Measurements from ENCODE around the gene ICAM1. TPM values are rescaled to one million over a fixed set of nuclear protein-coding genes. Genes with fewer than 3 reads are reported as not detected.

ICAM1 gene
- polyA plus RNA-seq, 3 donors: 21.6 to 118 (median 40.8) TPM

DNA sequence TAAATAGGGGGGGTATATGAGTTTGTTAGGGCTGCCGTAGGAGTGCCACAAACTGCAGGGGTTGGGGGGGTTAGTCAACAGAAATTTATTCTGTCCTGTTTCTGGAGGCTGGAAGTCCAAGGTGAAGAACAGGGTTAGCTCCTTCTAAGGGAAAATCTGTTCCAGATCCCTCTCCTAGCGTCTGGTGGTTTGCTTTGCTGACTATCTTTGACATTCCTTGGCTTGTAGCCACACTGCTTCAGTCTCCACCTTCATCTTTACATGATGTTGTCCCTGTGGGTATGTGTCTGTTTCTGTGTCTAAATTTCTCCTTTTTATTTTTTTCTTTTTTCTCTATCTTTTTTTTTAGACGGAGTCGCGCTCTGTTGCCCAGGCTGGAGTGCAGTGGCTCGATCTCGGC is 8.1 kb upstream of the ICAM1 start:
- no peak overlapping the region for H3K4me3 Mint-ChIP-seq
- H3K27ac Mint-ChIP-seq: no peak overlapping the region
- Histone ChIP-seq H2AFZ (ENCODE audit: insufficient read depth, low read depth, low read length, poor library complexity, severe bottlenecking) (no peak overlapping the region), H3K4me3 (replicated peaks in 1 of 3; ENCODE audit: low read depth in 2 of 3, low read length in 3 of 3) (no peak overlapping the region), H3K27me3 (ENCODE audit: control insufficient read depth in 2 of 2, insufficient read depth in 2 of 2, low read length in 2 of 2) (no peaks in the 10 kb centered on the region), H3K79me2 (ENCODE audit: insufficient read depth, low read length) (no peaks in the 10 kb centered on the region), H4K20me1 (ENCODE audit: insufficient read depth, low read length) (peaks cover 14% of the 10 kb centered on the region), H3K27ac (ENCODE audit: low read depth in 1 of 2, low read length in 2 of 2) (no peak overlapping the region), H3K36me3 (replicated peaks in 1 of 2; ENCODE audit: control insufficient read depth in 1 of 2, insufficient read depth in 2 of 2, low read length in 2 of 2) (peaks cover 13 to 18% of the 10 kb centered on the region in 2 donors), H3K4me1 (ENCODE audit: control insufficient read depth in 1 of 2, insufficient read depth in 2 of 2, low read length in 2 of 2) (peaks cover under 1% of the 10 kb centered on the region in 2 donors), H3K9me3 (replicated peaks in 1 of 2; ENCODE audit: control insufficient read depth in 1 of 2, insufficient read depth in 1 of 2, low read length in 2 of 2) (no peaks in the 10 kb centered on the region), H3K4me2 (replicated peaks; ENCODE audit: extremely low read depth, low read length, poor library complexity, severe bottlenecking) (no peak overlapping the region), H3K9ac (ENCODE audit: insufficient read depth, low read length, poor library complexity, severe bottlenecking) (no peak overlapping the region)
- intact Hi-C loops (cut with micrococcal nuclease): no loop called here
- H3K4me1 Mint-ChIP-seq: peaks cover 2% of the 10 kb centered on the region
- H3K27me3 Mint-ChIP-seq (ENCODE audit: low read depth in 3 of 3): peaks cover 1 to 8% (median 2%) of the 10 kb centered on the region in 3 donors
- peaks cover 11 to 19% of the 10 kb centered on the region in 2 donors for H3K36me3 Mint-ChIP-seq
- TF ChIP-seq CTCF (IDR thresholded peaks at IDR 0.05): no peak
- peaks cover 0 to 3% (median 0%) of the 10 kb centered on the region in 7 donors for H3K9me3 Mint-ChIP-seq
- WGBS (ENCODE audit: insufficient coverage): 100% methylated on average over 1 of the region's 7 CpGs
- no peak for DNase-seq

GRCh38 chr19:10266706-10267105 is 4.2 kb upstream of the ICAM1 start:
- DNase-seq: no peak
- Histone ChIP-seq H2AFZ (ENCODE audit: insufficient read depth, low read depth, low read length, poor library complexity, severe bottlenecking) (no peak overlapping the region), H3K9me3 (replicated peaks in 1 of 2; ENCODE audit: control insufficient read depth in 1 of 2, insufficient read depth in 1 of 2, low read length in 2 of 2) (no peaks in the 10 kb centered on the region), H3K4me2 (replicated peaks; ENCODE audit: extremely low read depth, low read length, poor library complexity, severe bottlenecking) (no peak overlapping the region), H3K9ac (ENCODE audit: insufficient read depth, low read length, poor library complexity, severe bottlenecking) (no peak overlapping the region), H3K27ac (ENCODE audit: low read depth in 1 of 2, low read length in 2 of 2) (no peak overlapping the region), H4K20me1 (ENCODE audit: insufficient read depth, low read length) (peaks cover 7% of the 10 kb centered on the region), H3K79me2 (ENCODE audit: insufficient read depth, low read length) (peaks cover 8% of the 10 kb centered on the region), H3K4me1 (ENCODE audit: control insufficient read depth in 1 of 2, insufficient read depth in 2 of 2, low read length in 2 of 2) (peaks cover 22 to 26% of the 10 kb centered on the region in 2 donors), H3K36me3 (replicated peaks in 1 of 2; ENCODE audit: control insufficient read depth in 1 of 2, insufficient read depth in 2 of 2, low read length in 2 of 2) (no peaks in the 10 kb centered on the region), H3K27me3 (ENCODE audit: control insufficient read depth in 2 of 2, insufficient read depth in 2 of 2, low read length in 2 of 2) (no peaks in the 10 kb centered on the region), H3K4me3 (replicated peaks in 1 of 3; ENCODE audit: low read depth in 2 of 3, low read length in 3 of 3) (no peak overlapping the region)
- Mint-ChIP-seq H3K4me1 (peaks cover 16% of the 10 kb centered on the region), H3K27me3 (ENCODE audit: low read depth in 3 of 3) (peaks cover 3 to 12% (median 3%) of the 10 kb centered on the region in 3 donors), H3K36me3 (peaks cover 1% of the 10 kb centered on the region in 2 donors), H3K9me3 (peaks cover 0 to 3% (median 0%) of the 10 kb centered on the region in 7 donors), H3K27ac (no peak overlapping the region), H3K4me3 (no peak overlapping the region)
- no peak for TF ChIP-seq CTCF (IDR thresholded peaks at IDR 0.05)
- 85% methylated on average over 3 of the region's 7 CpGs for WGBS (ENCODE audit: insufficient coverage)
- intact Hi-C loops (cut with micrococcal nuclease): no loop called here

Measured in CD14-positive monocyte (primary cell).